Activated CD4-positive, alpha-beta T cell treated with anti-CD3 and anti-CD28 coated beads for 24 hours (primary cell): ENCODE results near the gene ZCCHC2.

Experiments used
- DNase-seq, 2 donors: peaks; one replicate each; pipeline ENCODE4 v3.0.0-alpha.2; 2020; ENCODE audit warnings: low read depth in 2 of 2

Gene ZCCHC2

GRCh38 chr18:62522504-62523254, at the start of gene ZCCHC2:
ZCCHC2 (plus strand) TSS chr18:62523025; CDS start chr18:62523425, 400 bp downstream.
- peak; percentile 96 to 97 for DNase-seq

GRCh38 chr18:62479574-62479973, 43.3 kb upstream of the ZCCHC2 start:
- no peak for DNase-seq

- no peak for DNase-seq
These were observed 41.9 kb upstream of the ZCCHC2 start for GRCh38 chr18:62480927-62481326.

- DNase-seq = no peak
These were observed 37.9 kb upstream of the ZCCHC2 start for GRCh38 chr18:62484941-62485340.

GRCh38 chr18:62485684-62486083, 37.1 kb upstream of the ZCCHC2 start:
- no peak for DNase-seq

- DNase-seq = no peak
These were observed 36.4 kb upstream of the ZCCHC2 start for GRCh38 chr18:62486290-62486964.

- DNase-seq = no peak
These were observed 35.7 kb upstream of the ZCCHC2 start for GRCh38 chr18:62487161-62487560.

- DNase-seq = no peak
These were observed 31.7 kb upstream of the ZCCHC2 start for GRCh38 chr18:62490967-62491695.

- no peak for DNase-seq
These were observed 29.6 kb upstream of the ZCCHC2 start for GRCh38 chr18:62493033-62493862.

GRCh38 chr18:62494764-62495163, 28.1 kb upstream of the ZCCHC2 start:
- DNase-seq = no peak

- no peak for DNase-seq
These were observed 26.6 kb upstream of the ZCCHC2 start for GRCh38 chr18:62496262-62496661.

GRCh38 chr18:62497190-62497772, 25.5 kb upstream of the ZCCHC2 start:
- no peak for DNase-seq

GRCh38 chr18:62498616-62499262, 24.1 kb upstream of the ZCCHC2 start:
- no peak for DNase-seq

GRCh38 chr18:62499263-62499650, 23.6 kb upstream of the ZCCHC2 start:
- DNase-seq = no peak

- DNase-seq = no peak
These were observed 22.7 kb upstream of the ZCCHC2 start for GRCh38 chr18:62500174-62500573.

- DNase-seq = no peak
These were observed 21.7 kb upstream of the ZCCHC2 start for GRCh38 chr18:62500966-62501591.

GRCh38 chr18:62505669-62506494, 16.9 kb upstream of the ZCCHC2 start:
- DNase-seq = peak in 1 of 2 donors; percentile 10

- DNase-seq = no peak
These were observed 16.2 kb upstream of the ZCCHC2 start for GRCh38 chr18:62506495-62507143.

- DNase-seq = no peak
These were observed 13.0 kb upstream of the ZCCHC2 start for GRCh38 chr18:62509779-62510178.
